ENCODE measurements around the gene TNFRSF4.
"Not testable (repeated sequence)": the region's sequence is repeated elsewhere in the genome, so short reads cannot be mapped to it uniquely, and the experiment has no call there.

Gene TNFRSF4
- total RNA-seq: 22.7 reads per million, percentile 49 among the genes with 10 or more reads in this experiment

DNA sequence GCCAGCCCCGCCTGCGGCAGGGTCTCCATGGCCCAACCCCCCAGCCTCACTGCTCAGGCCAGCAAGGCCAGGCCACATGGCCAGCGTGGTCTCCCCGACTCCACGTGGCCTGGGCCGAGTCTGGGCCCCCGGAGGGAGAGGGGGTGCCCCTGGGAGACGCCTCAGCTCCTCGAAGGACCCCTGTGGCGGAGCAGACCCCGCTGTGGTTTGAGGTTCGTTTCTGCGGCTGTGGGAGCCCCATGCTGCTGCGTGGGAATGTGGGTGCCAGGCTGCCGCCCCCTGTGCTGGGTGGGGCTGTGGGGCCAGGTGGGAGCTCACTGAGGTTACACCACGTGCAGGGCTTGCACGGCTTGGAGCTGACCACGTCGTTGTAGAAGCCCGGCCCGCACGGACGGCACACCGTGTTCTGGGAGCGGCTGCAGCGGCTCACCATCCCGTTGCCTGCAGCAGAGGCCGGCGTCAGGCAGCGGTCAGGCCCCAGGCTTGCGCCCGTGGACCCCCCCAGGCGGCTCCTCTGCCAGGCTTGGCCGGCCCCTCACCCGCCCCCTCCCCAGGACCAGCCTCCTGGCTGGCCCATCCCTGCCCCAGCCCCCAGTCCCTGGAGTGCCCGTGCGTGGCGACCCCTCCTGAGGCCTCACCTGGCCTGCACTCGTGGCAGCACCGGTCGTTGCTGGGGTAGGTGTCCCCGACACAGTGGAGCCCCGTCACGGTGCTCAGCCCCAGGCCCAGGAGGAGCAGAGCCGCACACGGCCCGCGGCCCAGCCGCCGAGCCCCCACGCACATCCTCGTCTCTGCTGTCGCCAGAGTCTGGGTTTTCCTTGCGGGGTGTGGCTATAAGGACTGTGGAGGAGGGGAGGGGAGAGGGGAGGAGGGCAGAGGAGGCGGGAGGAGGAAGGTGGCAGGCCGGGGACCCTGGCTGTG, at the start of gene TNFRSF4:
Gene TNFRSF4 (minus strand): TSS at position 809 of the 921 bp plus-strand sequence. CDS start 26 bp downstream, at position 783.
- no peak for DNase-seq

DNA sequence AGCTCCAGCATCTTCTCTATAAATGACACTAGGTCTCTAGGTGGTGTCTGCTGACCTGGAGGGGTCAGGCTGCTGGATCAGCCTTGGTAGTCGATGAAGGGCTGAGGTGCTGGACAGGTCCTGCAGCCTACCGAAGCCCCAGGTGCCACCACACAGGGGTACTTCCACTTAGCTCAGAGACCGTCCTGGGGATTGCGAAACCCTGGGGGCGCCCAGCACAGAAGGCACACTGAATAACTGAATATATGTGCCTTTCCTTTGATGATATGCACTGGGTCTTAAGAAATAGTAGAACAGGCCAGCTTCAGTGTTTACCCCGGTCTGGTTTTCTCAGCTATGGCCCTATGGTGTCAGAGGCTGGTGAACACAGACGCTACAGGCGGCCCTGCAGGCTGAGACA, 48.8 kb upstream of the TNFRSF4 start:
- no peak for DNase-seq

GRCh38 chr1:1262071-1262470, 48.1 kb upstream of the TNFRSF4 start:
- no peak for DNase-seq

- no peak for DNase-seq
Observed at GRCh38 chr1:1260843-1261560, 47.0 kb upstream of the TNFRSF4 start.

- DNase-seq: no peak
Observed at GRCh38 chr1:1259951-1260600, 46.1 kb upstream of the TNFRSF4 start.

GRCh38 chr1:1259540-1259939, 45.6 kb upstream of the TNFRSF4 start:
- DNase-seq: no peak

GRCh38 chr1:1259119-1259488, 45.2 kb upstream of the TNFRSF4 start:
- no peak for DNase-seq

GRCh38 chr1:1256956-1257871, 43.3 kb upstream of the TNFRSF4 start:
- no peak for DNase-seq

GRCh38 chr1:1255611-1256010, 41.7 kb upstream of the TNFRSF4 start:
- DNase-seq: no peak

DNA sequence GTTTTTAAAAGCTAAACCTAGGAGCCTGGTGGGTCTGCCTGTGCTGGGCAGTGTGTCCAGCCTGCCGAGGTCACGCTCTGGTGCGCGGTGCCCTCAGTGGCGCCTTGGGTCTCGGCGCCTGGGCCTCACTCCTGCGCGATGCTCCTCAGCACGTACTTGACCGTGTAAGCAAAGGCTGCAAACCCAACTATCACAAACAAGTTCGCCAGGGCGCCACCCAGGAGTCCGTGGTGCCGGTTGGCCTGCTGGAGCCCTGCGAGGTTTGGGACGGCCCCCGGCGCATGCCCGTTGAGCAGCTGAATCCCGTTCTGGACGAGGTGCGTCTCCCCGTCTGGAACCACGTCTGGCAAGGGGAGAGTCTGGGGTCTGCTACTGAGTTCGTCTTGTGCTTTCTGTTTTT, 41.1 kb upstream of the TNFRSF4 start:
- DNase-seq: no peak

DNA sequence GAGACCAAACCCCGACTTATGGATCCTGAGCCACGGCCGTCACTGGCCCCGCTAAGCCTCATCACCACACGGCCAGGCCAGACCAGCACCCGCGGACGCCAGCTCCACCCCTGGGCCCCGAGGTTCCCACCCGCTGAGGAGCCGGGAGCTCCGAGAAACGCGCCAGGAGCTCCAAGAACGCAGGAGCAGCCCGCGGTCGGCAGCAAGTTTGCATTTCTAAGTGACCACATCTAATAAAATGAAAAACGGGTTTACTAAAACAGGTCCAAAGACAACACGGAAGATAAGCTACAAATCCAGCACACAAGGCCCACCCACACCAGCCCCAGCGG, 40.7 kb upstream of the TNFRSF4 start:
- no peak for DNase-seq

GRCh38 chr1:1253972-1254666, 40.2 kb upstream of the TNFRSF4 start:
- no peak for DNase-seq

GRCh38 chr1:1253314-1253713, 39.4 kb upstream of the TNFRSF4 start:
- DNase-seq: no peak

DNA sequence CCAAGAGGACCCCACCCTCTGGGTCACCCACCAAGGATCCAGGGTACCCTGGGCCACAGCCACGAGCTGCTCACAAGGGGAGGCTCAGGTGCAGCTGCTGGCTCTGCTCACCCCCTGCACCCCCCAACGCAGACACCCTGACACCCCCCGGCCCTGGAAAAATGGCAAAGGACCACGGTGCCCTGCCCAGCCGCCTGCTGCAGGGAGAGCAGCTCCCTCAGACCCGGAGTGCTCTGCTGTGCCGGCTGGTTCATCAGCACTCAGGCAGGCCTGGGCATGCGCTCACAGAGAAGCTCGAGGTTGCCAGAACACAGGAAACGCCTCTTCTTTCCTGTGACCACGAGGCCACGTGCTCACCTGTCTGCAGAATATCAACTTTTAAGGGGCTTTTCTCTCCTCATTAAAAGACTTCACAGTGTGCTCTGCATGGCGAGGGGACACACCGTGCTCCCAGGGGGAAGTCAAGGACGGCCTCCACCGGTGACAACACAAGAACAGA, 36.9 kb upstream of the TNFRSF4 start:
- DNase-seq: peak; percentile 63

GRCh38 chr1:1248009-1248913, 34.3 kb upstream of the TNFRSF4 start:
- not testable (repeated sequence) for DNase-seq

DNA sequence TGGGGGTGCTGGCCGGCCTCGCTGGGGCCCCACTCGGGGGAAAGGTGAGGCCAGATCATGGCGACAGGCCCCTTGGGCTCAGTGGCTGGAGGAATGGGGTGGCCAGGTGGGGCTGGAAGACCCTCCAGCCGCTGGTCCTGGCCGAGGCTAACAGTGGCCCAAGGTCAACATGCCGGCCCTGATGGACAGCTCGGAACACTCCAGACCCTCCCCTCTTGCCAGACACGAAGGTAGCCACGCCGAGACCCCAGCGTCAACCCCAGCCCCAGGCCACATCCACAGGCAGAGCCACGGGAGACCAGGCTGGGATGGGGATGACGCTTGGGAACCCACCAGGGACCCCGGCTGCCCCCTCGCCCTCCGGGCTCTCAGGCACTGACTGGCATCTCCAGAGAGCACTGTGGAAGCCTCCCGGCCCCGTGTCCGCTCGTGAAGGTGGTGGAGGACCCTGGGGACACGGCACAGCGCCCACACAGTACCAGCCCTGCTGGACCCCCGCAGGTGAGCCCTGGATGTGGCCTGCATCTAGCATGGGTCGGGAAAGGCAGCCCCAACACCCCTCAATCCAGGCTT, 33.5 kb upstream of the TNFRSF4 start:
- no peak for DNase-seq

DNA sequence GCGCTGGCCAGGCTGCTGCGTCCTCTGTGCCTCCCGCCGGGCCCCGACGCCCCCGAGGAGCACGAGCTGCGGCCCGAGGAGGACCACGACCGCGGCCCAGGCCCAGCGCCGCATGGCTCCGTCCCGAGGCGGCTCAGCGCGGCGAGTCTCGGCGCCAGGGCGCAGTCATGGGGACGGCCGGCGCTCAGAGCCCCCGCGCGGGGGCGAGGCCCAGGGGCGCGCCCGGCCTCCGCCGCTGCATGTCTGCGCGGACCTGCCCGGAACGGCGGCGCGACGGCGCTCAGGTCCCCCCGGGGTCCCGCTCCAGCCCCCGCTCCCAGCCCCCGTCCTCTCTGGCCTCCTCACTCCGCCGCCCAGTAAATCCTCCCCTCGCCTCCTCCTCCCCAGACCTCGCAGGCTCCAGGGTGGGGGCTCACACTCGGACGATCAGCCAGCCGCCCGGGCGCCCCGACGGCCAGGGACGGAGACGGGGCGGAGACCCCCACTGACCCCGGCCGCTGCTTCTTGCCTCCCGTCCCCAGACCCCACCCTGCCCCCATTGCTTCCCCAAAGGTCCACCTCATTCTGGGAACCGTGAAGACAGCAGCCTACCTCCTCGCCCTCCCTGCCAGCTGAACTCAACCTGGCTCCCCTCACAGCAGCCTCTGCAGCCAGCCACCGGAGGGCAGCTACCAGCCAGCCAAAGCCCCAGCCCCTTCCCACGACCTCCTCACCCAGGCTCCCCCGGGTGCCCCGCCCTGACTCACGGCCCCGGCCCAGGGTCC, 32.8 kb upstream of the TNFRSF4 start, which contains the start of gene C1QTNF12:
Gene C1QTNF12 (minus strand): TSS at position 146 of the 764 bp plus-strand sequence. CDS start 32 bp downstream, at position 114.
- DNase-seq: no peak

GRCh38 chr1:1245817-1246576, 32.0 kb upstream of the TNFRSF4 start:
- no peak for DNase-seq

Measured in effector CD4-positive, alpha-beta T cell (primary cell).